Trophoblast cell (in vitro differentiated cells and primary cell): ENCODE measurements around the gene RANBP17.

ENCODE experiments used
- DNase-seq, 2 donors: peaks; one replicate each; pipeline ENCODE4 v3.0.0-alpha.2; 2016
- H2AFZ ChIP-seq: 2 replicates; pipeline ENCODE4 v1.6.1; 2013; ENCODE audit warnings: low read length, moderate library complexity, mild to moderate bottlenecking; ENCODE audit not compliant: insufficient read depth, poor library complexity
- H2AK5ac ChIP-seq: 2 replicates; pipeline ENCODE4 v1.6.1; 2013; ENCODE audit warnings: mild to moderate bottlenecking, low read length
- H2BK120ac ChIP-seq: 2 replicates; pipeline ENCODE4 v1.6.1; 2013; ENCODE audit warnings: low read length, mild to moderate bottlenecking, moderate library complexity; ENCODE audit not compliant: insufficient read depth, poor library complexity
- H2BK12ac ChIP-seq: 2 replicates; pipeline ENCODE4 v1.6.1; 2013; ENCODE audit warnings: mild to moderate bottlenecking, low read length, moderate library complexity
- H2BK5ac ChIP-seq: 2 replicates; pipeline ENCODE4 v1.6.1; 2013; ENCODE audit warnings: low read length, low read depth, moderate library complexity, mild to moderate bottlenecking; ENCODE audit not compliant: poor library complexity
- H3K14ac ChIP-seq: 2 replicates; pipeline ENCODE4 v1.6.1; 2013; ENCODE audit warnings: mild to moderate bottlenecking, low read length
- H3K18ac ChIP-seq: 2 replicates; pipeline ENCODE4 v1.6.1; 2013; ENCODE audit warnings: mild to moderate bottlenecking, low read length
- H3K23ac ChIP-seq: 2 replicates; pipeline ENCODE4 v1.6.1; 2013; ENCODE audit warnings: low read length
- H3K27ac ChIP-seq: 2 replicates; pipeline ENCODE4 v1.5.1; 2013; ENCODE audit warnings: low read depth, mild to moderate bottlenecking, inconsistent platforms, low read length, moderate library complexity
- H3K27me3 ChIP-seq: 2 replicates; pipeline ENCODE4 v1.6.1; 2013; ENCODE audit warnings: inconsistent platforms, mild to moderate bottlenecking, low read length, moderate library complexity; ENCODE audit not compliant: insufficient read depth
- H3K36me3 ChIP-seq, 2 experiments: 1 replicate in 1 of 2; 2 replicates in 1 of 2; pipeline ENCODE4 v1.6.1; 2013; ENCODE audit warnings: low read length in 2 of 2, mild to moderate bottlenecking in 2 of 2, moderate library complexity in 1 of 2; ENCODE audit not compliant: insufficient read depth in 2 of 2, control insufficient read depth in 1 of 2
- H3K4ac ChIP-seq: 2 replicates; pipeline ENCODE4 v1.6.1; 2013; ENCODE audit warnings: low read depth, mild to moderate bottlenecking, low read length, moderate library complexity
- H3K4me1 ChIP-seq, 2 experiments: 1 replicate in 1 of 2; 2 replicates in 1 of 2; pipeline ENCODE4 v1.6.1; 2013; ENCODE audit warnings: low read length in 2 of 2, mild to moderate bottlenecking in 2 of 2, moderate library complexity in 1 of 2; ENCODE audit not compliant: insufficient read depth in 2 of 2, control insufficient read depth in 1 of 2
- H3K4me2 ChIP-seq: 2 replicates; pipeline ENCODE4 v1.6.1; 2013; ENCODE audit warnings: inconsistent platforms, mild to moderate bottlenecking, low read length, moderate library complexity
- H3K4me3 ChIP-seq: 2 replicates; pipeline ENCODE4 v1.5.1; 2013; ENCODE audit warnings: mild to moderate bottlenecking, low read depth, low read length, inconsistent platforms
- H3K79me1 ChIP-seq: one replicate; pipeline ENCODE4 v1.6.1; 2013; ENCODE audit warnings: low read length
- H3K79me2 ChIP-seq: 2 replicates; pipeline ENCODE4 v1.6.1; 2013; ENCODE audit warnings: low read length, mild to moderate bottlenecking; ENCODE audit not compliant: control insufficient read depth, insufficient read depth, poor library complexity
- H3K9ac ChIP-seq: 2 replicates; pipeline ENCODE4 v1.6.1; 2013; ENCODE audit warnings: mild to moderate bottlenecking, low read length
- H3K9me3 ChIP-seq: 2 replicates; pipeline ENCODE4 v1.6.1; 2013; ENCODE audit warnings: low read depth, mild to moderate bottlenecking, control low read depth, inconsistent platforms, low read length; ENCODE audit not compliant: insufficient read depth
- H4K12ac ChIP-seq: 2 replicates; pipeline ENCODE4 v1.6.1; 2013; ENCODE audit warnings: low read depth, mild to moderate bottlenecking, low read length, moderate library complexity
- H4K8ac ChIP-seq: 2 replicates; pipeline ENCODE4 v1.6.1; 2013; ENCODE audit warnings: low read depth, mild to moderate bottlenecking, low read length, moderate library complexity
- H4K91ac ChIP-seq: one replicate; pipeline ENCODE4 v1.6.1; 2013; ENCODE audit warnings: low read depth, mild to moderate bottlenecking, low read length, moderate library complexity
- WGBS: extraction: QIAGEN DNeasy Blood & Tissue Kit; methylation state at CpG from one replicate; pipeline ENCODE4 v1.1.7; 2013; ENCODE audit warnings: missing lambda C conversion rate; ENCODE audit not compliant: insufficient read length, insufficient coverage; ENCODE audit errors: extremely low coverage; 5-methylcytosine and 5-hydroxymethylcytosine counted together

RANBP17 gene

DNA sequence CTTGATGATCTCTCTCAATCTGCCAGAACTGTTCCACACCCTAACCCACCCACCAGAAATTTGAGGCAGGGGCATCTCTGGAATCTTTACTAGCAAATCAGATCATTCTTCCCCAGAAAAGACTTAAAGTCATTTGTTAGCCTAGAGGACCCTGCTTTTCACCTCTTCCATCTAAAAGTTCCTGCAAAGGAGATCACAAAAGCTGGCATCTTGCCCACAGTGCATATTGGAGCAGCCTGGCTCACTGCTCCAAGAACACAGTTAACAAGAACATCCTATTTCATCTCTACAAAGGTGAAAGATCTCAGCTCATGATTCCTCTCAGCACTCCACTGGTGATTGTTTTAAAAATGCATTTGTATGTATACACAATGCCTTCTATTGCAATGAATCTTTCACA is 42.0 kb upstream of the RANBP17 start:
- Histone ChIP-seq H3K9ac (no peak overlapping the region), H3K14ac (no peak overlapping the region), H3K23ac (no peak overlapping the region), H4K8ac (no peak overlapping the region), H2AFZ (no peak overlapping the region), H3K27me3 (no peaks in the 10 kb centered on the region), H4K12ac (no peak overlapping the region), H2AK5ac (no peak overlapping the region), H2BK12ac (no peak overlapping the region), H3K79me2 (no peaks in the 10 kb centered on the region), H2BK120ac (no peak overlapping the region), H3K4me3 (no peak overlapping the region), H3K79me1 (no peaks in the 10 kb centered on the region), H3K18ac (no peak overlapping the region), H2BK5ac (no peak overlapping the region), H3K27ac (no peak overlapping the region), H3K9me3 (no peaks in the 10 kb centered on the region), H4K91ac (no peak overlapping the region), H3K4me2 (no peak overlapping the region), H3K4ac (no peak overlapping the region), H3K36me3 (no peaks in the 10 kb centered on the region), H3K4me1 (no peaks in the 10 kb centered on the region)
- DNase-seq = no peak

DNA sequence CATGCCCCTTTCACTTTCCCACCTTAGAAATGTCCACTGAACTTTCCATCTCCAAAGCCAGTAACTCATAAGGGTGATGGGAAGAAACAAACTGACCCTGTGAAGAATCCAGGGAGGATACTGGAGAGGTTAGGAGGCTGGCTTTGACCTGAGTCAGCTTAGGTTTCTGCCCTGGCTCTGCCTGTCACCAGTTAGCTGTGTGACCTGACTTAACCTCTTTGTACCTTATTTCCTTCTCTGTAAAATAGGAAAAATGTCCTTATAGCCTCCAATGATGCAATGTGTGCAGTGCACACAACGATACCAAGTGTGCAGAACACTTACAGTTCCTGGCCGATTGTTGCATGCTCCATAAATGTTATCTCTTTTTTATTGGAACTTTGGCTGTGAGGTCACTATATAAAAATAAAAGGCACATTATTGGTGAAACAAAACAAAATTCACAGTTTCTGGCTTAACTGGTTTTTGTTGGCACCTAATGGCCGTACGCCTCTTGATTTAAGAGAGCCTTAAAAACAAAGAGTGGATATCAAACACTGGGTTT is 40.5 kb upstream of the RANBP17 start:
- Histone ChIP-seq H3K27ac (no peak overlapping the region), H2AK5ac (no peak overlapping the region), H2AFZ (no peak overlapping the region), H3K9ac (no peak overlapping the region), H3K4me3 (no peak overlapping the region), H4K12ac (no peak overlapping the region), H3K4me2 (no peak overlapping the region), H2BK12ac (no peak overlapping the region), H2BK5ac (no peak overlapping the region), H3K4ac (no peak overlapping the region), H2BK120ac (no peak overlapping the region), H3K9me3 (peaks cover 5% of the 10 kb centered on the region), H4K8ac (no peak overlapping the region), H3K27me3 (no peaks in the 10 kb centered on the region), H4K91ac (no peak overlapping the region), H3K79me1 (no peaks in the 10 kb centered on the region), H3K4me1 (no peaks in the 10 kb centered on the region), H3K36me3 (no peaks in the 10 kb centered on the region), H3K14ac (no peak overlapping the region), H3K79me2 (no peaks in the 10 kb centered on the region), H3K18ac (no peak overlapping the region), H3K23ac (no peak overlapping the region)
- no peak for DNase-seq
- no CpG with 5 or more reads among the region's 4 CpGs for WGBS

DNA sequence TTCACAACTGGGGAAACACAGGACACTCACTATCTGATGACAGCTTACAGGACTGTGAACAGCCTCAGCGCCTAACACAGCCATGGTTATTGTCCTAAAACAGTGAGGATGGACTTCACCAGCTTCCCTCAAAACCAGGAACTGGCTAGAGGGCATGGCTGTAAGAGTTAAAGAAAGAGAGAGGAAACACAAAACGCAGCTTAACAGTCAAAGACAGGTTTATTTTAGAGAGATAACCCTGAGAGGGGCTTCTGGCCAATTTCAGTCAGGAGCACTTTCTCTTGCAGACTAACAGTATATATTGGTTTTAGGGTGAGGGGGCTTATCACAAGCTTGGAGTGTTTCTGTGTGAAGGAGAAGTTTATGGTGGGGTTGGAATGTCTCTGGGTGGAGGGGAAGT is 35.7 kb upstream of the RANBP17 start:
- Histone ChIP-seq H4K8ac (no peak overlapping the region), H3K79me2 (no peaks in the 10 kb centered on the region), H4K91ac (no peak overlapping the region), H2BK5ac (no peak overlapping the region), H3K23ac (no peak overlapping the region), H2BK12ac (no peak overlapping the region), H3K4me2 (no peak overlapping the region), H3K4me3 (no peak overlapping the region), H2BK120ac (no peak overlapping the region), H3K4me1 (no peaks in the 10 kb centered on the region), H4K12ac (no peak overlapping the region), H3K27ac (no peak overlapping the region), H3K9me3 (peaks cover 7% of the 10 kb centered on the region), H3K36me3 (no peaks in the 10 kb centered on the region), H3K79me1 (no peaks in the 10 kb centered on the region), H2AK5ac (no peak overlapping the region), H2AFZ (no peak overlapping the region), H3K9ac (no peak overlapping the region), H3K27me3 (no peaks in the 10 kb centered on the region), H3K18ac (no peak overlapping the region), H3K4ac (no peak overlapping the region), H3K14ac (no peak overlapping the region)
- WGBS = no CpG with 5 or more reads among the region's 2 CpGs
- no peak for DNase-seq

DNA sequence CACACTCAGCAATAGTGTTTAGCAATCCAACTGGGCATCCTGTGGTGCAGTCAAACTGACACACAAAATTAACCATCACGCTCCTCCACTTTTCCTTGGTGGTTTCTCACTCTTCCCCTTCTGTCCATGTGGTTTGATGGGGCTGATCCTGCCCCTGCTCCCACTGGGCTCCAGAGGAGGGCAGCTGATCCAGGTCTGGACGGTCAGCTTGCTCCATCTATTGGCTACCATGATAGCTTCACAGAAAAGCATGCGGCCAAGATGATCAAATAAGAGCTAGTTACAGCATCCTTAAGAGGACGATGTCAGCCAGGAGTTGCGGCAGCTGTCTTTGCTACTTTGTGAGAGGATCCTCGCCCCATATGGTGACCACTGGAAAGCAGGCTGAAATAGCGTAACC is 29.6 kb upstream of the RANBP17 start:
- Histone ChIP-seq H3K9ac (no peak overlapping the region), H2BK120ac (no peak overlapping the region), H2AFZ (no peak overlapping the region), H3K18ac (no peak overlapping the region), H4K8ac (no peak overlapping the region), H3K36me3 (no peaks in the 10 kb centered on the region), H2BK12ac (no peak overlapping the region), H3K4ac (no peak overlapping the region), H3K14ac (no peak overlapping the region), H3K4me3 (no peak overlapping the region), H3K79me2 (no peaks in the 10 kb centered on the region), H2AK5ac (no peak overlapping the region), H3K23ac (no peak overlapping the region), H3K27me3 (no peaks in the 10 kb centered on the region), H3K9me3 (peaks cover 2% of the 10 kb centered on the region), H4K91ac (no peak overlapping the region), H3K27ac (no peak overlapping the region), H3K79me1 (no peaks in the 10 kb centered on the region), H4K12ac (no peak overlapping the region), H3K4me1 (no peaks in the 10 kb centered on the region), H3K4me2 (no peak overlapping the region), H2BK5ac (no peak overlapping the region)
- no peak for DNase-seq
- no CpG with 5 or more reads among the region's 7 CpGs for WGBS
